ENCODE data around the gene ACKR2.

DNA sequence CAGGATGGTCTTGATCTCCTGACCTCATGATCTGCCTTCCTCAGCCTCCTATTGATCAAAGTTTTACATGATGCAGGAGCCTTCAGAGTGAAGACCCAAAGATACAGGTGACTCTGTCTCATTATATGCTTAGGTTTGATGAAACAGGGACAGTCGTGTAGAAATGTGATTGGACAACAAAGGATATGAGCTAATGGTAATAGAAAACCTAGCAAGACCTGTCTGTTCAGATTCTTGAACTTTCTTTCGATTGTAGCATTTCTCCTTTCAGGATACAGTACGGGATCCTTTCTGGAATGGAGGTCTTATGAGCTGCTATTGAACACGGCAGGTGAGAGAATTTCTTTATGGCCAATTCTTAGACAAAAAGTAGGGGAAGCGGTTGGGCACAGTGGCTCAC lies at the start of gene ACKR2:
- TF ChIP-seq, protein P1, sequence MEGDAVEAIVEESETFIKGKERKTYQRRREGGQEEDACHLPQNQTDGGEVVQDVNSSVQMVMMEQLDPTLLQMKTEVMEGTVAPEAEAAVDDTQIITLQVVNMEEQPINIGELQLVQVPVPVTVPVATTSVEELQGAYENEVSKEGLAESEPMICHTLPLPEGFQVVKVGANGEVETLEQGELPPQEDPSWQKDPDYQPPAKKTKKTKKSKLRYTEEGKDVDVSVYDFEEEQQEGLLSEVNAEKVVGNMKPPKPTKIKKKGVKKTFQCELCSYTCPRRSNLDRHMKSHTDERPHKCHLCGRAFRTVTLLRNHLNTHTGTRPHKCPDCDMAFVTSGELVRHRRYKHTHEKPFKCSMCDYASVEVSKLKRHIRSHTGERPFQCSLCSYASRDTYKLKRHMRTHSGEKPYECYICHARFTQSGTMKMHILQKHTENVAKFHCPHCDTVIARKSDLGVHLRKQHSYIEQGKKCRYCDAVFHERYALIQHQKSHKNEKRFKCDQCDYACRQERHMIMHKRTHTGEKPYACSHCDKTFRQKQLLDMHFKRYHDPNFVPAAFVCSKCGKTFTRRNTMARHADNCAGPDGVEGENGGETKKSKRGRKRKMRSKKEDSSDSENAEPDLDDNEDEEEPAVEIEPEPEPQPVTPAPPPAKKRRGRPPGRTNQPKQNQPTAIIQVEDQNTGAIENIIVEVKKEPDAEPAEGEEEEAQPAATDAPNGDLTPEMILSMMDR (IDR thresholded peaks at IDR 0.05), result no peak
- TF ChIP-seq POLR2A (IDR thresholded peaks at IDR 0.05), result no peak
